HG03159 (cell line): ENCODE data around the gene TMEM45A.

Experiments
- ATAC-seq: cut with Tn5 transposase; IDR thresholded peaks from one replicate; pipeline ENCODE4 v1.9.1; 2021; ENCODE audit warnings: mild to moderate bottlenecking, moderate library complexity; ENCODE audit not compliant: unreplicated experiment

The TMEM45A gene

GRCh38 chr3:100609305-100609704 is 116.9 kb downstream of the TMEM45A start, which contains the start of gene ADGRG7:
Gene ADGRG7, plus strand, starts transcription at chr3:100609601. Its CDS starts 256 bp downstream, at chr3:100609857.
- ATAC-seq: no peak

- no peak for ATAC-seq
Observed at GRCh38 chr3:100609963-100610362, 117.5 kb downstream of the TMEM45A start.

- ATAC-seq: no peak
Observed at GRCh38 chr3:100611221-100611620, 118.8 kb downstream of the TMEM45A start.

- ATAC-seq: peak; percentile 71
Observed at GRCh38 chr3:100613721-100614390, 121.4 kb downstream of the TMEM45A start.

- ATAC-seq: peak; percentile 69
Observed at GRCh38 chr3:100614941-100615340, 122.5 kb downstream of the TMEM45A start.

- ATAC-seq: no peak
Observed at GRCh38 chr3:100615684-100616083, 123.3 kb downstream of the TMEM45A start.

GRCh38 chr3:100621251-100621650 is 128.8 kb downstream of the TMEM45A start:
- no peak for ATAC-seq
